ENCODE data around the gene SLC35F1. TPM values are rescaled to one million over a fixed set of nuclear protein-coding genes. Genes with fewer than 3 reads are reported as not detected.

SLC35F1 gene
- total and polyA plus RNA-seq, 2 donors (not counting 1 experiment from before 2014, with no cell fraction given), result 0.09 to 0.17 TPM

DNA sequence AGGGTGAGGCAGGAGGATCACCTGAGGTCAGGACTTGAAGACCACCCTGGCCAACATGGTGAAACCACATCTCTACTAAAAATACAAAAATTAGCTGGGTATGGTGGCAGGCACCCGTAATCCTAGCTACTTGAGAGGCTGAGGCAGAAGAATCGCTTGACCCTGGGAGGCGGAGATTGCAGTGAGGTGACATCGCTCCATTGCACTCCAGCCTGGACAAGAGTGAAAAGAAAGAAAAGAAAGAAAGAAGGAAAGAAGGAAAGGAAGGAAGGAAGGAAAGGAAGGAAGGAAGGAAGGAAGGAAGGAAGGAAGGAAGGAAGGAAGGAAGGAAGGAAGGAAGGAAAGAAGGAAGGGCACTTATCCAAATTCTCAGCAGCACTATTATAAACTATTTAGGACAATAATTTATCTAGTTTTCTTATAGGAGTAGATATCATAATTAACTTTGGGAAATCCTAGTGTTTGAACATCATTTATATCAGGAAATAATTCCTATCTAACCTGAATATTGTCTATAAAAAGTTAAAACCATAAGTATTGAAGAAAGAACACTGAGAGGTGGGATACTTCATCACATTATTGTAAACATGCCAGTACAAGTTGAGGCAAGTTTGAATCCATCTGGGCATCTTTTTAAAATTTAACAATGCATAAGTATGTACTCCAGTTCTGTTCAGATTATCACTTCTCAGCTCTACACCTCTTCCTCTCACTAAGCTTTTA is 305.5 kb downstream of the SLC35F1 start:
- Histone ChIP-seq H3K27ac (ENCODE audit: insufficient read depth, low read length) (no peak overlapping the region), H3K36me3 (ENCODE audit: control insufficient read depth, insufficient read depth, low read length) (no peaks in the 10 kb centered on the region), H3K27me3 (ENCODE audit: control insufficient read depth, insufficient read depth, low read length) (no peaks in the 10 kb centered on the region), H3K4me2 (ENCODE audit: extremely low read depth, insufficient read depth, low read length) (no peak overlapping the region), H3K9me3 (ENCODE audit: control insufficient read depth, insufficient read depth, low read depth, low read length) (no peaks in the 10 kb centered on the region), H3K9ac (ENCODE audit: insufficient read depth, low read length) (no peak overlapping the region), H3K79me2 (ENCODE audit: control insufficient read depth, insufficient read depth, low read length) (no peaks in the 10 kb centered on the region), H3K4me3 (replicated peaks in 1 of 4; ENCODE audit: control extremely low read depth in 1 of 4, insufficient read depth in 1 of 4, low read depth in 3 of 4, low read length in 4 of 4) (no peak overlapping the region), H4K20me1 (ENCODE audit: control insufficient read depth, extremely low read depth, insufficient read depth, low read length) (no peaks in the 10 kb centered on the region), H3K4me1 (ENCODE audit: control insufficient read depth, extremely low read depth, insufficient read depth, low read length) (no peaks in the 10 kb centered on the region), H2AFZ (ENCODE audit: low read length) (no peak overlapping the region)
- no peak for DNase-seq (ENCODE audit: low read depth in 2 of 2)
- TF ChIP-seq EZH2 (IDR thresholded peaks at IDR 0.05; ENCODE audit: low read length, missing control alignments), result no peak
- TF ChIP-seq, protein P1, sequence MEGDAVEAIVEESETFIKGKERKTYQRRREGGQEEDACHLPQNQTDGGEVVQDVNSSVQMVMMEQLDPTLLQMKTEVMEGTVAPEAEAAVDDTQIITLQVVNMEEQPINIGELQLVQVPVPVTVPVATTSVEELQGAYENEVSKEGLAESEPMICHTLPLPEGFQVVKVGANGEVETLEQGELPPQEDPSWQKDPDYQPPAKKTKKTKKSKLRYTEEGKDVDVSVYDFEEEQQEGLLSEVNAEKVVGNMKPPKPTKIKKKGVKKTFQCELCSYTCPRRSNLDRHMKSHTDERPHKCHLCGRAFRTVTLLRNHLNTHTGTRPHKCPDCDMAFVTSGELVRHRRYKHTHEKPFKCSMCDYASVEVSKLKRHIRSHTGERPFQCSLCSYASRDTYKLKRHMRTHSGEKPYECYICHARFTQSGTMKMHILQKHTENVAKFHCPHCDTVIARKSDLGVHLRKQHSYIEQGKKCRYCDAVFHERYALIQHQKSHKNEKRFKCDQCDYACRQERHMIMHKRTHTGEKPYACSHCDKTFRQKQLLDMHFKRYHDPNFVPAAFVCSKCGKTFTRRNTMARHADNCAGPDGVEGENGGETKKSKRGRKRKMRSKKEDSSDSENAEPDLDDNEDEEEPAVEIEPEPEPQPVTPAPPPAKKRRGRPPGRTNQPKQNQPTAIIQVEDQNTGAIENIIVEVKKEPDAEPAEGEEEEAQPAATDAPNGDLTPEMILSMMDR (conservative IDR thresholded peaks at IDR 0.05 in 1 of 2, IDR thresholded peaks at IDR 0.05 in 1 of 2; ENCODE audit: low read depth in 1 of 2, low read length in 2 of 2), result no peak

DNA sequence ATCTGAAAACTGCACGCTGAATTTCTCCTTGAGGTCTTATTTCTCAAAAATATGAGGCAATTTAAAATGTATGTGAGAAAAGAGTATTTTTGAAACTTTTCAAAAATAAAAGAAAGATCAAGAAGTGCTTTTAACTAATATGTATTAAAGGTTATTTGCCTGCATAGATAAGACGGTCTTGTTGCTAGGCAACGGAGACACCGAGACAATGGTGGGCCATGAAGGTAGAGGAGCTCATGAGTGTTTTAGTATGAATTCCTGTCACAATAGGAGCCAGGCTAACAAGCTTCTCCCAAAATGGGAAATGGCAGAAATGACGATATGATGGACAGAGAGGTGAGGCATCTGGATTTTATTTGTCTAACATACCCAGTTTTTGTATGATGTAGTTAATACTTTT is 308.2 kb downstream of the SLC35F1 start:
- no peaks in the 10 kb centered on the region for H3K79me2 ChIP-seq (ENCODE audit: control insufficient read depth, insufficient read depth, low read length)
- H3K9me3 ChIP-seq (ENCODE audit: control insufficient read depth, insufficient read depth, low read depth, low read length), result no peaks in the 10 kb centered on the region
- H4K20me1 ChIP-seq (ENCODE audit: control insufficient read depth, extremely low read depth, insufficient read depth, low read length), result no peaks in the 10 kb centered on the region
- no peak for DNase-seq (ENCODE audit: low read depth in 2 of 2)
- TF ChIP-seq, protein P1 (conservative IDR thresholded peaks at IDR 0.05 in 1 of 2, IDR thresholded peaks at IDR 0.05 in 1 of 2; ENCODE audit: low read depth in 1 of 2, low read length in 2 of 2), result no peak
- TF ChIP-seq EZH2 (IDR thresholded peaks at IDR 0.05; ENCODE audit: low read length, missing control alignments), result no peak
- no peak overlapping the region for H3K4me3 ChIP-seq (replicated peaks in 1 of 4; ENCODE audit: control extremely low read depth in 1 of 4, insufficient read depth in 1 of 4, low read depth in 3 of 4, low read length in 4 of 4)
- H3K27me3 ChIP-seq (ENCODE audit: control insufficient read depth, insufficient read depth, low read length), result no peaks in the 10 kb centered on the region
- no peak overlapping the region for H2AFZ ChIP-seq (ENCODE audit: low read length)
- H3K36me3 ChIP-seq (ENCODE audit: control insufficient read depth, insufficient read depth, low read length), result no peaks in the 10 kb centered on the region
- H3K27ac ChIP-seq (ENCODE audit: insufficient read depth, low read length), result no peak overlapping the region
- no peak overlapping the region for H3K4me2 ChIP-seq (ENCODE audit: extremely low read depth, insufficient read depth, low read length)
- no peaks in the 10 kb centered on the region for H3K4me1 ChIP-seq (ENCODE audit: control insufficient read depth, extremely low read depth, insufficient read depth, low read length)
- H3K9ac ChIP-seq (ENCODE audit: insufficient read depth, low read length), result no peak overlapping the region

DNA sequence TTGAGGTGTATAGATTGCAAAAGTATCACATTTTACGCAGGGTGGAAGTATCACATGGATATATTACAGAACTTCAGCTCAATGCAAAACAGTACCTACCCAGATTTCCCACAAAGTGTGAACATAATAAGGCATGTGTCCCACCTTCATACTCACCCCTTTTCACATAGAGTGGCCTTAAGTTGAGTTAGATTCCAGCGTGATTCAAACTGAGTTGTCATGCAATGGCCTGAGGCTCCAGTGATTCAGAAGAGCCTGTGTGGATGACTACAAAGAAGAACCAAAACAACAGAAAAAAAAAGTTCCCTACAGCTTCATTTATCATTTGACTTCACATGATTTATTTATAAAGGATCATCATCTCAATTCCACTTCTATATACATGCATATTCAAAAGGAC is 309.7 kb downstream of the SLC35F1 start:
- Histone ChIP-seq H3K79me2 (ENCODE audit: control insufficient read depth, insufficient read depth, low read length) (no peaks in the 10 kb centered on the region), H4K20me1 (ENCODE audit: control insufficient read depth, extremely low read depth, insufficient read depth, low read length) (no peaks in the 10 kb centered on the region)
- no peak for TF ChIP-seq EZH2 (IDR thresholded peaks at IDR 0.05; ENCODE audit: low read length, missing control alignments)
- TF ChIP-seq, protein P1 (conservative IDR thresholded peaks at IDR 0.05 in 1 of 2, IDR thresholded peaks at IDR 0.05 in 1 of 2; ENCODE audit: low read depth in 1 of 2, low read length in 2 of 2), result no peak

More for the DNA sequence above, 309.7 kb downstream of the SLC35F1 start:
- no peak overlapping the region for H3K9ac ChIP-seq (ENCODE audit: insufficient read depth, low read length)
- no peak overlapping the region for H3K4me2 ChIP-seq (ENCODE audit: extremely low read depth, insufficient read depth, low read length)
- H3K9me3 ChIP-seq (ENCODE audit: control insufficient read depth, insufficient read depth, low read depth, low read length), result no peaks in the 10 kb centered on the region
- no peaks in the 10 kb centered on the region for H3K4me1 ChIP-seq (ENCODE audit: control insufficient read depth, extremely low read depth, insufficient read depth, low read length)
- no peak overlapping the region for H2AFZ ChIP-seq (ENCODE audit: low read length)
- DNase-seq (ENCODE audit: low read depth in 2 of 2), result no peak
- no peak overlapping the region for H3K4me3 ChIP-seq (replicated peaks in 1 of 4; ENCODE audit: control extremely low read depth in 1 of 4, insufficient read depth in 1 of 4, low read depth in 3 of 4, low read length in 4 of 4)
- no peaks in the 10 kb centered on the region for H3K27me3 ChIP-seq (ENCODE audit: control insufficient read depth, insufficient read depth, low read length)
- no peak overlapping the region for H3K27ac ChIP-seq (ENCODE audit: insufficient read depth, low read length)
- H3K36me3 ChIP-seq (ENCODE audit: control insufficient read depth, insufficient read depth, low read length), result no peaks in the 10 kb centered on the region
